Measurements from ENCODE around the gene ADGRG3.

GRCh38 chr16:57634171-57634570 lies 33.9 kb upstream of the ADGRG3 start:
- TF ChIP-seq CTCF (IDR thresholded peaks at IDR 0.05) (no peak), ZFX (IDR thresholded peaks at IDR 0.05; ENCODE audit: borderline replicate concordance) (no peak)
